Measurements from ENCODE around the gene CRELD1.

CRELD1 gene

GRCh38 chr3:9951126-9951525, 17.5 kb downstream of the CRELD1 start:
- no peak overlapping the region for H3K4me3 ChIP-seq (ENCODE audit: low read length)
- TF ChIP-seq CTCF (conservative IDR thresholded peaks at IDR 0.05; ENCODE audit: low read length), result no peak
- no peak for DNase-seq (ENCODE audit: low read depth)

DNA sequence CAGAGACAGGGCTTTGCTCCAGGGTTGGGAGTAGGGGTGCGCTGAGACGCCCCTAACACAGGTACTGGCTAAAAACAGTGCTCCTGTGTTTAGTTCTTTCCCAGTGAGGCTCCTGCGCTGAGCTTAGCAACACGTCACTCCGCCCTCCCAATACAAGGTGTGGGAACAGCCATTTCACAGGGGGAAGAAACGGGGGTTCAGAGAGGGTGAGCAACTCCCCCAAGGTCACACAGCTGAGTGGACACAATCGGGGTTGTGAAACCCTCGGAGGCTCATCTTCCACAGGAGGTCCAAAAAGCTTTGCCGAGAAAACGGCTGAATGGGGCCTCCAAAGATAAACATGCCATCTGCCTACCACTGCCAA, 17.9 kb downstream of the CRELD1 start:
- H3K4me3 ChIP-seq (ENCODE audit: low read length), result peak overlapping the region; percentile 65
- DNase-seq (ENCODE audit: low read depth), result no peak
- TF ChIP-seq CTCF (conservative IDR thresholded peaks at IDR 0.05; ENCODE audit: low read length), result no peak

DNA sequence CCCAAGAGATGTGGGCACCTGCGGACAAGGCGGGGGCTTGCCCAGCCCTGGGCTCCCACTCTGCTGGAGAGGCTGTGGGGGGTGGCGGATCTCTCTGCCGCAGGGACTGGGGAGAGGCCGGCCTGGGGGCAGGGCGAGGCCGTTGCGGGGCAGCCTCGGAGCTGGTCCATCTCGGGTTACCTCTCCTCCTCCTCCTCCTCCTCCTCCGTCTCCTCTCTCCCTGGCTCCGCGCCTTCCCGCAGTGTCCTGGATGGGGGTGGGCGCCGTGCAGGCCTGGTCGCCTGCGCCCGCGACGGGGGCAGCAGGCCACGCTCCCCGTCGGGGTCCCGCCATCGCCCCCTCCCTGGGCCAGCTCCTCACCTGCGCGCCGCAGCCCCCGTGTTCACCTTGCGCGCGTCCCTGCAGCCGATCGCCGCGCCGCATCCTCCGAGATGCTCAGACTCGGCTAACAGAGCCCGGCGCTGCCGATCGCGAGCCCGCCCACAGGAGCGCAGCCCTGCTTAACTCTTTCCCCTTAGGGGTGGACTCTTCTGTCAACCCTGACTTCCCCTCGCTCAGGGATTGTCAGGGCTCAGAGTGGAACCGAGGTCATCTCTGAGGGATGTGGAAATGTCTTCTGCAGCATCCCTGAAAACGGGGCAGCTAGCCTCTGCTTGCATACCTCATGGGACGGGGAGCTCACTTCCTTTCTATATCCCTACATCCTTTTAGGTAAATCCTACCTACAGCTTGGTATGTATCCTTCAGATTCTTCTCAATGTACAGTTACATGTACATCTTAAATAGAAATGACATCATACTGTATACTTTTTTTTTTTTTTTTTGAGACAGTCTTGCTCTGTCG, 18.6 kb downstream of the CRELD1 start, which contains the start of gene PRRT3:
Gene PRRT3 (minus strand): TSS at position 447 of the 844 bp plus-strand sequence. CDS start 2,293 bp downstream, outside the sequence.
- H3K4me3 ChIP-seq (ENCODE audit: low read length), result peak within 1 kb of the TSS; percentile 65
- TF ChIP-seq CTCF (conservative IDR thresholded peaks at IDR 0.05; ENCODE audit: low read length), result no peak
- DNase-seq (ENCODE audit: low read depth), result peak; percentile 28

GRCh38 chr3:9955067-9955502, 21.5 kb downstream of the CRELD1 start:
- H3K4me3 ChIP-seq (ENCODE audit: low read length), result no peak overlapping the region
- no peak for DNase-seq (ENCODE audit: low read depth)
- no peak for TF ChIP-seq CTCF (conservative IDR thresholded peaks at IDR 0.05; ENCODE audit: low read length)

DNA sequence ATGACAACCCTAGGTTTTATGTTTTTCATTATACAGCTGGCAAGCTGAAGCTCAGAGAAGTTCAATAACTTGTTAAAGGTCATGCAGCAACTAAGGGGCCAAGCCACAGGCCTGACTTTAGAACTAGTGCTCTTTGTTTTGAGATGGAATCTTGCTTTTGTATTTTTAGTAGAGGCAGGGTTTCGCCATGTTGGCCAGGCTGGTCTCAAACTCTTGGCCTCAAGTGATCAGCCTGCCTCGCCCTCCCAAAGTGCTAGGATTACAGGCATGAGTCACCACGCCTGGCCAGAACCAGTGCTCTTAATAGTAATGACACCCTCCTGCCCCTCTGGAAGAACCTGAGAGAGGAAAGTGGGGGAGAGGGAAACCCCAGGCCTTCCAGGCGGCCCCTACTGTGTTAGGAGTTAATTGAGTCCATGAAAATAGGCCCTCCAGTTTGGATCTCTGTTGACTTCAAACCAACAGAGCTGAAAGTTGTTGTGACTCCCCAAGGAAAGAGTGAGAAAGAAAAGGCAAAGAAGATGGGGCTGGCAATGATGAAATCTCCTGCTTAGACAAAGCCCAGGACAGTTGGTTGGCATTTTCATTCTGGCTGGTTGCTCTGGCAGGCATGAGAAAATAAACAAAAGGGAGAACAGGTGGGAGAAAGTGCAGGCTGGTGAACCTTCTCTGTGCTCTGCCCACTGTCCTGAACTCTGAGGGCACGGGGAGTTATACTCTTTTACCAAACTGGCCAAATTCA, 22.1 kb downstream of the CRELD1 start:
- no peak for TF ChIP-seq CTCF (conservative IDR thresholded peaks at IDR 0.05; ENCODE audit: low read length)
- no peak for DNase-seq (ENCODE audit: low read depth)
- H3K4me3 ChIP-seq (ENCODE audit: low read length), result no peak overlapping the region

DNA sequence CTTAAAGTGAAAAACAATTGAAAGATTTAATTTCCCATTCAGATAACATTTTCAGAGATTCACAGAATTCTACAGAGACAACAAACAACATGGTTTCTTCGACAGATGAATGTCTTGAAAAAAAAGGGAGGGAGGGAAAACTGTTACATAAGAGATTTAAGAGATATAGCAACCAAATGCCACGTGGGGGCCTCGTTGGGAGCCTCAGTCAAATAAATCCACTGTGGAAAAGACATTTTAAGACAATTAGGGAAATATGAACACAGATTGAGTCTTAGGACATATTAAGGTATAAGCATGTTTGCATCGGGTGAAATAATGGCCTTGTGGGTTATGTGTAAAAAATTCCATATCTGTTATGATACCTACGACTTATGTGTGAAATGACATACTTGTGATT, 23.6 kb downstream of the CRELD1 start:
- TF ChIP-seq CTCF (conservative IDR thresholded peaks at IDR 0.05; ENCODE audit: low read length), result peak; percentile 31
- H3K4me3 ChIP-seq (ENCODE audit: low read length), result no peak overlapping the region
- DNase-seq (ENCODE audit: low read depth), result peak; percentile 33
